Suprapubic skin (tissue), 4 donors: ENCODE measurements around the gene PTCH1.

ENCODE experiments used
- EP300 ChIP-seq: sonication (generic); formaldehyde crosslinking; IDR thresholded peaks from one replicate; pipeline ENCODE4 v1.6.1; 2017; ENCODE audit warnings: antibody characterized with exemption
- POLR2A ChIP-seq, 2 donors: fragments of 450-650 bp; IDR thresholded peaks; one replicate each; pipeline ENCODE4 v1.6.1; 2017; ENCODE audit warnings: antibody characterized with exemption in 2 of 2, mild to moderate bottlenecking in 2 of 2, moderate library complexity in 2 of 2
- POLR2AphosphoS5 ChIP-seq, 3 donors: sonication (generic); formaldehyde crosslinking; IDR thresholded peaks; one replicate each; pipeline ENCODE4 v1.6.1; 2017; ENCODE audit warnings: antibody characterized with exemption in 3 of 3
- TF ChIP-seq, protein P1 (sequence below), 2 donors: fragments of 200-600 bp in 1 of 2; fragments of 450-650 bp in 1 of 2; sonication (generic) in 1 of 2; IDR thresholded peaks; one replicate each; pipeline ENCODE4 v1.5.1; 2016 to 2019; ENCODE audit warnings: antibody characterized with exemption in 2 of 2, mild to moderate bottlenecking in 1 of 2, moderate library complexity in 1 of 2

DNA sequence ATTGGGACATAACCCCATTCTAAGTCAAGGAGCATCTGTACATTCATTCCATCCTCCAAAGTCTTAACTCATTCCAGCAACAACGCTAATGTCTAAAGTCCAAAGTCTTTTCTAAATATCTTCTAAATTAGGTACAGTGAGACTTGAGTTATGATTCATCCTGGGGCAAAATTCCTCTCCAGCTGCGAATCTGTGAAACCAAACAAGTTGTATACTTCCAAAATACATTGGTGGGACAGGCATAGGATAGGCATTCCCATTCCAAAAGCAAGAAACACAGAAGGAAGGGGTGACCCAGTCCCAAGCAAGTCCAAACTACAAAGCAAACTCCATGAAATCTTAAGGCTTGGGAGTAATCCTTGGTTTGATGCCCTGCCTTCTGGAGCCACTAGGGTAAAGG is 101.6 kb downstream of the PTCH1 start:
- TF ChIP-seq POLR2AphosphoS5 (IDR thresholded peaks at IDR 0.05) (no peak), POLR2A (IDR thresholded peaks at IDR 0.05) (no peak), EP300 (no peak)
- TF ChIP-seq, protein P1, sequence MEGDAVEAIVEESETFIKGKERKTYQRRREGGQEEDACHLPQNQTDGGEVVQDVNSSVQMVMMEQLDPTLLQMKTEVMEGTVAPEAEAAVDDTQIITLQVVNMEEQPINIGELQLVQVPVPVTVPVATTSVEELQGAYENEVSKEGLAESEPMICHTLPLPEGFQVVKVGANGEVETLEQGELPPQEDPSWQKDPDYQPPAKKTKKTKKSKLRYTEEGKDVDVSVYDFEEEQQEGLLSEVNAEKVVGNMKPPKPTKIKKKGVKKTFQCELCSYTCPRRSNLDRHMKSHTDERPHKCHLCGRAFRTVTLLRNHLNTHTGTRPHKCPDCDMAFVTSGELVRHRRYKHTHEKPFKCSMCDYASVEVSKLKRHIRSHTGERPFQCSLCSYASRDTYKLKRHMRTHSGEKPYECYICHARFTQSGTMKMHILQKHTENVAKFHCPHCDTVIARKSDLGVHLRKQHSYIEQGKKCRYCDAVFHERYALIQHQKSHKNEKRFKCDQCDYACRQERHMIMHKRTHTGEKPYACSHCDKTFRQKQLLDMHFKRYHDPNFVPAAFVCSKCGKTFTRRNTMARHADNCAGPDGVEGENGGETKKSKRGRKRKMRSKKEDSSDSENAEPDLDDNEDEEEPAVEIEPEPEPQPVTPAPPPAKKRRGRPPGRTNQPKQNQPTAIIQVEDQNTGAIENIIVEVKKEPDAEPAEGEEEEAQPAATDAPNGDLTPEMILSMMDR (IDR thresholded peaks at IDR 0.05) = no peak
